CD14-positive monocyte (primary cell): ENCODE data around the gene C1orf87. TPM values are rescaled to one million over a fixed set of nuclear protein-coding genes. Genes with fewer than 3 reads are reported as not detected.

Experiments used
- DNase-seq, 3 donors: peaks; one replicate each; pipeline ENCODE4 v3.0.0-alpha.2; 2011 to 2022
- H2AFZ ChIP-seq: 2 replicates; pipeline ENCODE4 v1.6.0; 2012; ENCODE audit warnings: mild to moderate bottlenecking, low read depth, low read length, inconsistent platforms; ENCODE audit not compliant: insufficient read depth, poor library complexity, severe bottlenecking
- H3K27ac ChIP-seq, 2 donors: 1 replicate in 1 of 2; 2 replicates in 1 of 2; pipeline ENCODE4 v1.5.1; 2012 to 2013; ENCODE audit warnings: low read length in 2 of 2, control low read depth in 1 of 2, inconsistent platforms in 1 of 2, low read depth in 1 of 2, mild to moderate bottlenecking in 1 of 2
- H3K27me3 ChIP-seq, 2 donors: one replicate each; pipeline versions ENCODE4 v1.6.0 to v1.6.1; 2011 to 2013; ENCODE audit warnings: low read length in 2 of 2; ENCODE audit not compliant: control insufficient read depth in 2 of 2, insufficient read depth in 2 of 2
- H3K36me3 ChIP-seq, 2 donors: replicated peaks in 1 of 2; 1 replicate in 1 of 2; 2 replicates in 1 of 2; pipeline versions ENCODE4 v1.5.1 to v1.6.1; 2012 to 2013; ENCODE audit warnings: low read length in 2 of 2, control low read depth in 1 of 2, inconsistent platforms in 1 of 2, mild to moderate bottlenecking in 1 of 2; ENCODE audit not compliant: insufficient read depth in 2 of 2, control insufficient read depth in 1 of 2
- H3K4me1 ChIP-seq, 2 donors: 1 replicate in 1 of 2; 2 replicates in 1 of 2; pipeline versions ENCODE4 v1.5.1 to v1.6.1; 2012 to 2013; ENCODE audit warnings: low read length in 2 of 2, control low read depth in 1 of 2, inconsistent platforms in 1 of 2, mild to moderate bottlenecking in 1 of 2, moderate library complexity in 1 of 2; ENCODE audit not compliant: insufficient read depth in 2 of 2, control insufficient read depth in 1 of 2
- H3K4me2 ChIP-seq: replicated peaks from 2 replicates; pipeline ENCODE3; 2012; ENCODE audit warnings: low read length, moderate library complexity, mild to moderate bottlenecking; ENCODE audit not compliant: poor library complexity, severe bottlenecking; ENCODE audit errors: extremely low read depth
- H3K4me3 ChIP-seq, 3 experiments: fragments of 200-600 bp in 1 of 3; sonication (generic) in 1 of 3; replicated peaks in 1 of 3; 1 replicate in 2 of 3; 2 replicates in 1 of 3; pipeline ENCODE4 v1.5.1; 2011 to 2013; ENCODE audit warnings: low read length in 3 of 3, mild to moderate bottlenecking in 3 of 3, control low read depth in 2 of 3, low read depth in 2 of 3, inconsistent platforms in 1 of 3, moderate library complexity in 1 of 3
- H3K79me2 ChIP-seq: 2 replicates; pipeline ENCODE4 v1.6.0; 2012; ENCODE audit warnings: mild to moderate bottlenecking, control low read depth, inconsistent platforms, low read length, moderate library complexity; ENCODE audit not compliant: insufficient read depth
- H3K9ac ChIP-seq: 2 replicates; pipeline ENCODE4 v1.6.0; 2017; ENCODE audit warnings: low read length, mild to moderate bottlenecking; ENCODE audit not compliant: insufficient read depth, poor library complexity, severe bottlenecking
- H3K9me3 ChIP-seq, 2 donors: replicated peaks in 1 of 2; 1 replicate in 1 of 2; 2 replicates in 1 of 2; pipeline versions ENCODE4 v1.5.1 to v1.6.1; 2012 to 2013; ENCODE audit warnings: low read length in 2 of 2, control low read depth in 1 of 2; ENCODE audit not compliant: control insufficient read depth in 1 of 2, insufficient read depth in 1 of 2
- H4K20me1 ChIP-seq: 2 replicates; pipeline ENCODE4 v1.6.0; 2012; ENCODE audit warnings: mild to moderate bottlenecking, low read length, control low read depth, moderate library complexity; ENCODE audit not compliant: insufficient read depth
- H3K27ac Mint-ChIP-seq, 7 donors: one replicate each; pipeline ENCODE4 v1.8.0; 2020; ENCODE audit warnings: mild to moderate bottlenecking in 7 of 7, mixed read lengths in 7 of 7, moderate library complexity in 6 of 7, inconsistent platforms in 2 of 7
- H3K27me3 Mint-ChIP-seq, 3 donors: one replicate each; pipeline ENCODE4 v1.8.0; 2021 to 2022; ENCODE audit warnings: low read depth in 3 of 3, mild to moderate bottlenecking in 3 of 3, mixed read lengths in 3 of 3, moderate library complexity in 3 of 3, inconsistent platforms in 1 of 3
- H3K36me3 Mint-ChIP-seq, 2 donors: one replicate each; pipeline ENCODE4 v1.8.0; 2020; ENCODE audit warnings: mixed read lengths in 2 of 2, inconsistent platforms in 1 of 2, mild to moderate bottlenecking in 1 of 2
- H3K4me1 Mint-ChIP-seq: one replicate; pipeline ENCODE4 v1.8.0; 2020; ENCODE audit warnings: mild to moderate bottlenecking, mixed read lengths
- H3K4me3 Mint-ChIP-seq, 2 donors: one replicate each; pipeline ENCODE4 v1.8.0; 2020; ENCODE audit warnings: mild to moderate bottlenecking in 2 of 2, mixed read lengths in 2 of 2, moderate library complexity in 1 of 2
- H3K9me3 Mint-ChIP-seq, 7 donors: one replicate each; pipeline ENCODE4 v1.8.0; 2020 to 2022; ENCODE audit warnings: mixed read lengths in 7 of 7, mild to moderate bottlenecking in 6 of 7, moderate library complexity in 6 of 7, inconsistent platforms in 2 of 7
- WGBS: methylation state at CpG from one replicate; pipeline ENCODE4 v1.1.5; 2013; ENCODE audit warnings: missing lambda C conversion rate; ENCODE audit not compliant: insufficient coverage; 5-methylcytosine and 5-hydroxymethylcytosine counted together
- intact Hi-C, 2 donors: fragments of 100-400 bp; cut with micrococcal nuclease; formaldehyde crosslinking; loops; one replicate each; pipeline versions ENCODE4 v1.15.0 to v1.15.1; 2023
- polyA plus RNA-seq, 3 donors: library from polyadenylated mRNA; depleted of rRNA in 1 of 3; unstranded in 2 of 3; stranded (reverse) in 1 of 3; fragments of 300-500 nt in 2 of 3; fragments of >200 nt in 1 of 3; fragmentation: Illumina TruSeq in 2 of 3; gene quantifications; 1 replicate in 2 of 3; 2 replicates in 1 of 3; pipeline ENCODE4 v1.2.3, GENCODE V29; 2012 to 2021
- TF ChIP-seq, protein P1 (sequence below): fragments of 200-600 bp; IDR thresholded peaks from one replicate; pipeline ENCODE4 v1.8.0; 2022; ENCODE audit warnings: antibody characterized with exemption, mild to moderate bottlenecking

C1orf87 gene
- polyA plus RNA-seq, 3 donors, result not detected

DNA sequence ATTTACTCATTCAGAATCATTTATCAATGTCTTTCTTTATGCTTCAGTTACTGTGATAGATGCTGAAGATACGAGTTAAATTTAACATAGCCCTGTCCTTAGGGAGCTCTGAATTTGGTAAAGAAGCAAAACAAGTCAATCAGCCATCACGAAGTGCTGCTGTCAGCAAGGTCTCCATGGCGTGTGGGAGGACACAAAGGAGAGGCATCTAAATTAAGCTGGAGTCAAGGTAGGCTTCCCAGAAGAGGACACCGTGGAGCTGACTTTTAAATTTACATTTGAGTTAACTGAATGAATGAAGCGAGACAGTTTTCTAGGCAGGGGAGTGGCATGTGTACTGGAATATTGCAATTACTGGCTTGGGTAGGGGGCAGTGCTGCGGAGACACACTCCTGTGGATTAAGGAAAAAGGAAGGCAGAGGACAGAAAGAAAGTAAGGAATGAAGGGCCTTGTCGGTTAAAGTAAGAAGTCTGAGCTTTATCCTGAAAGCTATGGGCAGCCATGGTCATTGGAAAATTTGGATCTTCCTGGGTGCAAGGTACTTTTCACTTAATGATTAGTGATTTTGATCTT is 41.3 kb upstream of the C1orf87 start:
- Mint-ChIP-seq H3K4me1 (no peaks in the 10 kb centered on the region), H3K4me3 (no peak overlapping the region), H3K9me3 (no peaks in the 10 kb centered on the region), H3K36me3 (no peaks in the 10 kb centered on the region), H3K27ac (no peak overlapping the region), H3K27me3 (no peaks in the 10 kb centered on the region)
- Histone ChIP-seq H4K20me1 (no peaks in the 10 kb centered on the region), H3K4me2 (no peak overlapping the region), H3K4me1 (no peaks in the 10 kb centered on the region), H3K27me3 (no peaks in the 10 kb centered on the region), H3K27ac (no peak overlapping the region), H3K79me2 (no peaks in the 10 kb centered on the region), H3K36me3 (no peaks in the 10 kb centered on the region), H3K9me3 (no peaks in the 10 kb centered on the region), H3K4me3 (no peak overlapping the region), H3K9ac (no peak overlapping the region), H2AFZ (no peak overlapping the region)
- 90% methylated on average over 6 of the region's 7 CpGs for WGBS
- no peak for DNase-seq
- intact Hi-C loops, result no loop called here
- TF ChIP-seq, protein P1, sequence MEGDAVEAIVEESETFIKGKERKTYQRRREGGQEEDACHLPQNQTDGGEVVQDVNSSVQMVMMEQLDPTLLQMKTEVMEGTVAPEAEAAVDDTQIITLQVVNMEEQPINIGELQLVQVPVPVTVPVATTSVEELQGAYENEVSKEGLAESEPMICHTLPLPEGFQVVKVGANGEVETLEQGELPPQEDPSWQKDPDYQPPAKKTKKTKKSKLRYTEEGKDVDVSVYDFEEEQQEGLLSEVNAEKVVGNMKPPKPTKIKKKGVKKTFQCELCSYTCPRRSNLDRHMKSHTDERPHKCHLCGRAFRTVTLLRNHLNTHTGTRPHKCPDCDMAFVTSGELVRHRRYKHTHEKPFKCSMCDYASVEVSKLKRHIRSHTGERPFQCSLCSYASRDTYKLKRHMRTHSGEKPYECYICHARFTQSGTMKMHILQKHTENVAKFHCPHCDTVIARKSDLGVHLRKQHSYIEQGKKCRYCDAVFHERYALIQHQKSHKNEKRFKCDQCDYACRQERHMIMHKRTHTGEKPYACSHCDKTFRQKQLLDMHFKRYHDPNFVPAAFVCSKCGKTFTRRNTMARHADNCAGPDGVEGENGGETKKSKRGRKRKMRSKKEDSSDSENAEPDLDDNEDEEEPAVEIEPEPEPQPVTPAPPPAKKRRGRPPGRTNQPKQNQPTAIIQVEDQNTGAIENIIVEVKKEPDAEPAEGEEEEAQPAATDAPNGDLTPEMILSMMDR, result no peak

DNA sequence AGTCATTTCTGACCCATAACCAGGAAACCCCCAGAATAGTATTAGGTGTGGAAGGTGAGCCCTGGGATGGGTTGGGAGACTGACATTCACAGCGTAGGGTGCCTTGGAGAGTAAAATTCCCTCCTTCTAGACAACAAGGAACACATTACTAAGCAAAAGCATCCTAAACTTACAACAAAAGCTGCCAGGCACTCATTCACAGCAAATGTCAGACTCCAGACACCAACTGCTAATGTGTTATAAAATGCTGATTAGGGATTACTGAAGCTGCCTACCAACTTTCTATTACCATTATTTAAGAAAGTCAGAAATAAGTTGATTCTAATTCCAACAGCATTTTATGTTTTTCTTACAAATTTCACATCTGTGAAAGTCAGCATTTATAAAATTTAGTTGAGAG is 40.0 kb upstream of the C1orf87 start:
- no CpG with 5 or more reads among the region's 1 CpG for WGBS
- no peak for DNase-seq
- Mint-ChIP-seq H3K9me3 (no peaks in the 10 kb centered on the region), H3K27ac (no peak overlapping the region), H3K27me3 (no peaks in the 10 kb centered on the region), H3K4me1 (no peaks in the 10 kb centered on the region), H3K36me3 (no peaks in the 10 kb centered on the region), H3K4me3 (no peak overlapping the region)
- Histone ChIP-seq H3K36me3 (no peaks in the 10 kb centered on the region), H3K9ac (no peak overlapping the region), H3K4me2 (no peak overlapping the region), H3K27me3 (no peaks in the 10 kb centered on the region), H2AFZ (no peak overlapping the region), H3K4me1 (no peaks in the 10 kb centered on the region), H3K79me2 (no peaks in the 10 kb centered on the region), H3K4me3 (no peak overlapping the region), H4K20me1 (no peaks in the 10 kb centered on the region), H3K27ac (no peak overlapping the region), H3K9me3 (no peaks in the 10 kb centered on the region)
- TF ChIP-seq, protein P1, result no peak
- intact Hi-C loops, result no loop called here
